GM12878 (cell line): ENCODE measurements around the gene AOPEP. TPM values are rescaled to one million over a fixed set of nuclear protein-coding genes. Genes with fewer than 3 reads are reported as not detected.

Experiments
- ATAC-seq: fragments of 200-7000 bp; cut with Tn5 transposase; 3 replicates; pipeline ENCODE4 v1.9.1; 2020; ENCODE audit warnings: mild to moderate bottlenecking, moderate library complexity
- BruUV-seq: library from RNA; stranded (reverse); fragments of 400-500 nt; replicated peaks from 2 replicates; lab custom pipeline; 2021; lab: Mats Ljungman, UMichigan
- CTCF ChIA-PET: fragments of 300-600 bp; sonication (Branson Sonifier 250); formaldehyde crosslinking; extraction: SDS; loops from one replicate; lab custom pipeline; 2021; ENCODE audit warnings: inconsistent platforms; lab: Yijun Ruan, JAX
- POLR2A ChIA-PET: fragments of 350-600 bp; formaldehyde crosslinking; extraction: SDS; loops from one replicate; lab custom pipeline; 2021; ENCODE audit warnings: inconsistent platforms; lab: Charles Lee
- RAD21 ChIA-PET: fragments of 300-600 bp; sonication (Branson Sonifier 250); formaldehyde crosslinking; loops from one replicate; lab custom pipeline; 2023; ENCODE audit warnings: antibody characterized with exemption; ENCODE audit not compliant: unreplicated experiment; lab: Charles Lee
- SMC1A ChIA-PET: fragments of 300-600 bp; sonication (Branson Sonifier 250); formaldehyde crosslinking; loops from one replicate; lab custom pipeline; 2023; ENCODE audit not compliant: unreplicated experiment, uncharacterized antibody; lab: Charles Lee
- DNase-seq: peaks from one replicate; pipeline ENCODE4 v3.0.0-alpha.2; 2011; ENCODE audit warnings: low read depth, low spot score
- FAIRE-seq: peaks from 3 replicates; lab custom pipeline; 2011; peaks lifted over from hg19 to GRCh38; lab: Jason Lieb, UNC
- H2AFZ ChIP-seq: 2 replicates; pipeline ENCODE4 v1.6.0; 2011; ENCODE audit warnings: low read depth, low read length, control low read depth; ENCODE audit not compliant: control insufficient read depth
- H3K27ac ChIP-seq: 2 replicates; pipeline ENCODE4 v1.5.1; 2011; ENCODE audit warnings: control low read depth; ENCODE audit not compliant: control insufficient read depth, insufficient read depth
- H3K27me3 ChIP-seq, 2 experiments: replicated peaks in 1 of 2; 2 replicates each; pipeline versions ENCODE4 v1.6.0 to v1.6.1; 2011; ENCODE audit warnings: low read length in 1 of 2; ENCODE audit not compliant: control insufficient read depth in 2 of 2, insufficient read depth in 2 of 2
- H3K36me3 ChIP-seq, 2 experiments: 2 replicates each; pipeline ENCODE4 v1.5.1; 2011; ENCODE audit warnings: low read length in 1 of 2; ENCODE audit not compliant: control insufficient read depth in 2 of 2, insufficient read depth in 2 of 2
- H3K4me1 ChIP-seq: 2 replicates; pipeline ENCODE4 v1.6.1; 2011; ENCODE audit warnings: mild to moderate bottlenecking, low read length, moderate library complexity, mixed read lengths; ENCODE audit not compliant: control insufficient read depth, insufficient read depth
- H3K4me2 ChIP-seq: 2 replicates; pipeline ENCODE4 v1.6.0; 2011; ENCODE audit warnings: control low read depth; ENCODE audit not compliant: control insufficient read depth, insufficient read depth
- H3K4me3 ChIP-seq: fragments of 200-600 bp; sonication (generic); 2 replicates; pipeline ENCODE4 v1.5.1; 2016
- H3K79me2 ChIP-seq: 2 replicates; pipeline ENCODE4 v1.6.0; 2011; ENCODE audit warnings: low read length; ENCODE audit not compliant: control insufficient read depth, insufficient read depth
- H3K9ac ChIP-seq: 2 replicates; pipeline ENCODE4 v1.8.0; 2011; ENCODE audit warnings: low read length, control low read depth, mixed read lengths; ENCODE audit not compliant: control insufficient read depth, insufficient read depth
- H3K9me3 ChIP-seq: replicated peaks from 3 replicates; pipeline ENCODE4 v1.5.1; 2011; ENCODE audit warnings: mild to moderate bottlenecking, low read length; ENCODE audit not compliant: control insufficient read depth, insufficient read depth
- H4K20me1 ChIP-seq: 2 replicates; pipeline ENCODE4 v1.6.0; 2011; ENCODE audit not compliant: control insufficient read depth, insufficient read depth
- BHLHE40 ChIP-seq, 2 experiments: fragments of 450-650 bp in 1 of 2; IDR thresholded peaks; 2 replicates each; pipeline ENCODE4 v1.6.1; 2011 to 2017; ENCODE audit warnings: low read depth in 2 of 2, borderline replicate concordance in 1 of 2, improper control_type of control experiment in 1 of 2, low read length in 1 of 2, mild to moderate bottlenecking in 1 of 2
- CHD1 ChIP-seq: IDR thresholded peaks from 2 replicates; pipeline ENCODE4 v1.6.1; 2012; ENCODE audit warnings: low read depth, low read length, improper control_type of control experiment
- EGR1 ChIP-seq, 2 experiments: IDR thresholded peaks; 1 replicate in 1 of 2; 2 replicates in 1 of 2; pipeline ENCODE4 v1.6.1; 2011 to 2012; ENCODE audit warnings: low read depth in 2 of 2, low read length in 2 of 2, borderline replicate concordance in 1 of 2, mild to moderate bottlenecking in 1 of 2, moderate library complexity in 1 of 2
- ESRRA ChIP-seq: IDR thresholded peaks from 2 replicates; pipeline ENCODE4 v1.6.1; 2012; ENCODE audit warnings: mild to moderate bottlenecking, low read length, improper control_type of control experiment
- NBN ChIP-seq: fragments of 450-650 bp; IDR thresholded peaks from 2 replicates; pipeline ENCODE4 v1.6.1; 2016
- NR2C2 ChIP-seq: IDR thresholded peaks from 2 replicates; pipeline ENCODE4 v1.6.1; 2011; ENCODE audit warnings: borderline replicate concordance, low read depth; ENCODE audit not compliant: control insufficient read depth, insufficient read length
- RAD51 ChIP-seq: fragments of 450-650 bp; IDR thresholded peaks from 2 replicates; pipeline ENCODE4 v1.6.1; 2016; ENCODE audit warnings: moderate library complexity, mild to moderate bottlenecking, inconsistent platforms
- RCOR1 ChIP-seq: conservative IDR thresholded peaks from 2 replicates; pipeline ENCODE4 v1.6.1; 2012; ENCODE audit warnings: low read depth, low read length, improper control_type of control experiment
- SREBF1 ChIP-seq: IDR thresholded peaks from 2 replicates; pipeline ENCODE4 v1.6.1; 2012; ENCODE audit warnings: mild to moderate bottlenecking, low read length
- SRF ChIP-seq, 2 experiments: IDR thresholded peaks; 2 replicates each; pipeline ENCODE4 v1.6.1; 2011; ENCODE audit warnings: low read depth in 2 of 2, low read length in 2 of 2, mild to moderate bottlenecking in 1 of 2, moderate library complexity in 1 of 2
- ZNF24 ChIP-seq: fragments of 450-650 bp; IDR thresholded peaks from 2 replicates; pipeline ENCODE4 v1.6.1; 2017; ENCODE audit warnings: antibody characterized with exemption, mild to moderate bottlenecking
- WGBS: methylation state at CpG from one replicate; pipeline ENCODE4 v1.1.6; 2016; ENCODE audit warnings: low lambda C conversion rate; ENCODE audit not compliant: insufficient replicate concordance, insufficient coverage; ENCODE audit errors: missing lambda C conversion rate; 5-methylcytosine and 5-hydroxymethylcytosine counted together
- in situ Hi-C: fragments of 300-500 bp; cut with MboI; formaldehyde crosslinking; loops from 9 replicates; pipeline ENCODE4 v1.14.3; 2018; ENCODE audit warnings: mixed read lengths
- intact Hi-C: fragments of 100-400 bp; cut with micrococcal nuclease; formaldehyde crosslinking; loops from one replicate; pipeline ENCODE4 v1.14.2; 2022; ENCODE audit not compliant: unreplicated experiment
- polyA plus RNA-seq, 11 experiments: library from polyadenylated mRNA; depleted of rRNA in 4 of 11; unstranded in 6 of 11; stranded (reverse) in 5 of 11; fragments of >200 nt; fragmentation: Nextera tagmentation in 4 of 11; fragmentation: Illumina TruSeq in 1 of 11; extraction: Ambion mirVana in 4 of 11; extraction: Trizol in 1 of 11; gene quantifications; 1 replicate in 1 of 11; 2 replicates in 10 of 11; pipeline versions ENCODE4 v1.2.1 to v1.2.3, GENCODE V29; 2011 to 2016; ENCODE audit warnings: inconsistent platforms in 2 of 11, missing spikeins in 2 of 11, low read depth in 1 of 11
- total RNA-seq, 4 experiments: library from RNA; depleted of rRNA in 3 of 4; stranded (reverse); fragments of >200 nt in 3 of 4; fragmentation: Illumina TruSeq in 1 of 4; extraction: Trizol in 1 of 4; gene quantifications; 2 replicates each; pipeline versions ENCODE4 v1.2.1 to v1.2.3, GENCODE V29; 2013 to 2021
- TF ChIP-seq, protein P1 (sequence below): IDR thresholded peaks from 2 replicates; pipeline ENCODE4 v1.6.1; 2011; ENCODE audit warnings: low read depth, low read length, improper control_type of control experiment, borderline replicate concordance
- TF ChIP-seq, protein P2 (sequence below): fragments of 450-650 bp; IDR thresholded peaks from 2 replicates; pipeline ENCODE4 v1.6.1; 2016; ENCODE audit warnings: mild to moderate bottlenecking, moderate library complexity, borderline replicate concordance

The AOPEP gene
- total and polyA plus RNA-seq, 10 of the 15 experiments (the other 5 are each of a cell fraction or from before 2014, with no cell fraction given), result 2.3 to 16.9 (median 10.1) TPM

DNA sequence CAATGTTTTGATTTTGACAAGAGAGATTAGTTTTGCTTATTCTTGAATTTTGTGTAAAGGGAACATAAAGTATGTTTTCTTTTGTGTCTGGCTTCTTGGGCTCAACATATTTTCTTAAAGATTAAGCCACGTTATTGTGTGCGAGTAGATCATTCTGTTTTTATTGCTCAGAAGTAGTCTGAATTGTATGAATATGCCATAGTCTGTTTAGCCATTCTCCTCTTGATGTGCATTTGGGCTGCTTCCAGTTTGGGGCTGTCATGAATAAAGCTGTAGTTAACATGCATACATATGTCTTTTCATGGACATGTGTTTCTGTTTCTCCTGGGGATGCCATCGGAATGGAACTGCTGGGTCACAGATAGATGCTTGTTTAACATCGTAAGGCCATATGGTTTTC lies 392.1 kb downstream of the AOPEP start:
- H3K27me3 ChIP-seq, result no peaks in the 10 kb centered on the region
- H2AFZ ChIP-seq, result no peak overlapping the region
- no peaks in the 10 kb centered on the region for H4K20me1 ChIP-seq
- H3K9ac ChIP-seq, result no peak overlapping the region
- ChIA-PET CTCF (interaction anchor here (2.6 to 5.6 kb wide), 2 partner anchors 10 to 438 kb away, joined by 12 to 58 read pairs; no protein-coding TSS in a partner anchor), RAD21 (interaction anchor here (1.2 kb wide), 1 partner anchor 9 kb away, joined by 3 read pairs; no protein-coding TSS in a partner anchor), POLR2A (no interaction called here), SMC1A (interaction anchor here (1.3 to 2.6 kb wide), 3 partner anchors 9 to 438 kb away, joined by 3 to 7 read pairs (median 5); no protein-coding TSS in a partner anchor)
- no TSS peak for BruUV-seq
- H3K27ac ChIP-seq, result no peak overlapping the region
- TF ChIP-seq ESRRA (no peak), NR2C2 (no peak), RAD51 (no peak), SRF (IDR thresholded peaks at IDR 0.05; ENCODE audit: low read depth in 2 of 2, low read length in 2 of 2) (no peak)
- TF ChIP-seq, protein P1, sequence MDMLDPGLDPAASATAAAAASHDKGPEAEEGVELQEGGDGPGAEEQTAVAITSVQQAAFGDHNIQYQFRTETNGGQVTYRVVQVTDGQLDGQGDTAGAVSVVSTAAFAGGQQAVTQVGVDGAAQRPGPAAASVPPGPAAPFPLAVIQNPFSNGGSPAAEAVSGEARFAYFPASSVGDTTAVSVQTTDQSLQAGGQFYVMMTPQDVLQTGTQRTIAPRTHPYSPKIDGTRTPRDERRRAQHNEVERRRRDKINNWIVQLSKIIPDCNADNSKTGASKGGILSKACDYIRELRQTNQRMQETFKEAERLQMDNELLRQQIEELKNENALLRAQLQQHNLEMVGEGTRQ, result no peak
- 97% methylated on average over 4 of the region's 4 CpGs for WGBS
- no peak for FAIRE-seq
- no peak overlapping the region for H3K4me2 ChIP-seq
- H3K36me3 ChIP-seq, result no peaks in the 10 kb centered on the region
- no peaks in the 10 kb centered on the region for H3K79me2 ChIP-seq
- H3K4me3 ChIP-seq, result no peak overlapping the region
- DNase-seq, result no peak
- peaks cover 13% of the 10 kb centered on the region for H3K4me1 ChIP-seq
- intact Hi-C loops (no loop called here), in situ Hi-C loops (no loop called here)
- no peaks in the 10 kb centered on the region for H3K9me3 ChIP-seq
- no peak for ATAC-seq

DNA sequence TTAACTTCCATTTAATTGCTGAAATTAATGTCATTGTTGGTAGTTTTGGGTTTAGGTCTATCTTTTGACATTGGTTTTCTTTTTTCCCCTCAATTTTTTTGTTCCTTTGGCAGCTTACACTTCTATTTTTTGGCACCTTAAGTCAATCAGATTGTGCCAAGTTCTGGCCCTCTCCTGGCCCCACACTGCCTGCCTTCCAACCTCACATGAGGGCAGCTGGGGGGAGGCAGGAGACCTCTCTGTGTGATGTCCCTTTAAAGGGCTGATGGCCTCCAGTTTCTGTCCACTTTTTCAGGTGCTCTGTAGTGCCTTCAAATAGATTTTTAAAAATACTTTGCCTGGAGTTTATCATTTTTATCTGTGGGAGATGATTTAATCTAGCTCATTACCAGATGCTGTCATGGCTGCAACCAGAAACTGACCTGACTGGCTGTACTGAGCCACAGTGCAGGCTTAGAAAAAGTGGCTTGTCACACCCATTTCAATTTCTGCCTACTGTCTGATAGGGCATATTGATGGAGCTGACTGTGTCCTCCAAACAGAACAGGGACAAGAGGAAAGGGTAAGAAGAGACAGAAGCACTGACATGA lies 394.4 kb downstream of the AOPEP start:
- ChIA-PET CTCF (interaction anchor here (0.9 to 3.3 kb wide), 3 partner anchors 10 to 452 kb away, joined by 3 to 16 read pairs (median 6); no protein-coding TSS in a partner anchor), RAD21 (no interaction called here), SMC1A (interaction anchor here (1.0 to 1.5 kb wide), 4 partner anchors 10 to 439 kb away, joined by 3 to 4 read pairs (median 3); no protein-coding TSS in a partner anchor), POLR2A (no interaction called here)
- no peaks in the 10 kb centered on the region for H3K27me3 ChIP-seq
- no peak overlapping the region for H3K4me3 ChIP-seq
- intact Hi-C loops (no loop called here), in situ Hi-C loops (loop anchor here (5.0 kb wide), 1 partner anchor 334 kb away; no protein-coding TSS in a partner anchor)
- no peak overlapping the region for H3K9ac ChIP-seq
- no peak overlapping the region for H3K27ac ChIP-seq
- H3K36me3 ChIP-seq, result no peaks in the 10 kb centered on the region
- ATAC-seq (no peak), FAIRE-seq (no peak), DNase-seq (no peak)
- no peak overlapping the region for H3K4me2 ChIP-seq
- no peaks in the 10 kb centered on the region for H4K20me1 ChIP-seq
- peaks cover 8% of the 10 kb centered on the region for H3K4me1 ChIP-seq
- BruUV-seq, result no TSS peak
- H3K9me3 ChIP-seq, result no peaks in the 10 kb centered on the region
- no peak overlapping the region for H2AFZ ChIP-seq
- no peaks in the 10 kb centered on the region for H3K79me2 ChIP-seq
- no peak for TF ChIP-seq CHD1
- TF ChIP-seq EGR1 (IDR thresholded peaks at IDR 0.05; ENCODE audit: borderline replicate concordance in 1 of 2, low read depth in 2 of 2, low read length in 2 of 2), result no peak
- TF ChIP-seq SREBF1, result no peak
- TF ChIP-seq NBN, result no peak
- TF ChIP-seq, protein P2, sequence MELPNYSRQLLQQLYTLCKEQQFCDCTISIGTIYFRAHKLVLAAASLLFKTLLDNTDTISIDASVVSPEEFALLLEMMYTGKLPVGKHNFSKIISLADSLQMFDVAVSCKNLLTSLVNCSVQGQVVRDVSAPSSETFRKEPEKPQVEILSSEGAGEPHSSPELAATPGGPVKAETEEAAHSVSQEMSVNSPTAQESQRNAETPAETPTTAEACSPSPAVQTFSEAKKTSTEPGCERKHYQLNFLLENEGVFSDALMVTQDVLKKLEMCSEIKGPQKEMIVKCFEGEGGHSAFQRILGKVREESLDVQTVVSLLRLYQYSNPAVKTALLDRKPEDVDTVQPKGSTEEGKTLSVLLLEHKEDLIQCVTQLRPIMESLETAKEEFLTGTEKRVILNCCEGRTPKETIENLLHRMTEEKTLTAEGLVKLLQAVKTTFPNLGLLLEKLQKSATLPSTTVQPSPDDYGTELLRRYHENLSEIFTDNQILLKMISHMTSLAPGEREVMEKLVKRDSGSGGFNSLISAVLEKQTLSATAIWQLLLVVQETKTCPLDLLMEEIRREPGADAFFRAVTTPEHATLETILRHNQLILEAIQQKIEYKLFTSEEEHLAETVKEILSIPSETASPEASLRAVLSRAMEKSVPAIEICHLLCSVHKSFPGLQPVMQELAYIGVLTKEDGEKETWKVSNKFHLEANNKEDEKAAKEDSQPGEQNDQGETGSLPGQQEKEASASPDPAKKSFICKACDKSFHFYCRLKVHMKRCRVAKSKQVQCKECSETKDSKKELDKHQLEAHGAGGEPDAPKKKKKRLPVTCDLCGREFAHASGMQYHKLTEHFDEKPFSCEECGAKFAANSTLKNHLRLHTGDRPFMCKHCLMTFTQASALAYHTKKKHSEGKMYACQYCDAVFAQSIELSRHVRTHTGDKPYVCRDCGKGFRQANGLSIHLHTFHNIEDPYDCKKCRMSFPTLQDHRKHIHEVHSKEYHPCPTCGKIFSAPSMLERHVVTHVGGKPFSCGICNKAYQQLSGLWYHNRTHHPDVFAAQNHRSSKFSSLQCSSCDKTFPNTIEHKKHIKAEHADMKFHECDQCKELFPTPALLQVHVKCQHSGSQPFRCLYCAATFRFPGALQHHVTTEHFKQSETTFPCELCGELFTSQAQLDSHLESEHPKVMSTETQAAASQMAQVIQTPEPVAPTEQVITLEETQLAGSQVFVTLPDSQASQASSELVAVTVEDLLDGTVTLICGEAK, result no peak
- no peak for TF ChIP-seq BHLHE40 (IDR thresholded peaks at IDR 0.05; ENCODE audit: borderline replicate concordance in 1 of 2, low read depth in 2 of 2, low read length in 1 of 2)
- no peak for TF ChIP-seq RCOR1
- no peak for TF ChIP-seq ZNF24
